K562 (cell line): ENCODE results near the gene ZDHHC5. TPM values are rescaled to one million over a fixed set of nuclear protein-coding genes. Genes with fewer than 3 reads are reported as not detected.
A peak's percentile ranks its signal among the peaks of the same experiment; 100 is the strongest.

Experiments
- CHD2 ChIP-seq: IDR thresholded peaks from 2 replicates; pipeline ENCODE4 v1.6.1; 2011; ENCODE audit warnings: low read depth, low read length
- FOS ChIP-seq: IDR thresholded peaks from 3 replicates; pipeline ENCODE4 v1.6.1; 2011; ENCODE audit not compliant: insufficient read length; ENCODE audit errors: extremely low read depth
- FOXJ3 ChIP-seq: sonication (generic); formaldehyde crosslinking; IDR thresholded peaks from 2 replicates; pipeline ENCODE4 v1.4.0; 2020; ENCODE audit warnings: mild to moderate bottlenecking, missing genetic modification reagents
- GABPB2 ChIP-seq: fragments of 250-450 bp; sonication (Bioruptor Pico); conservative IDR thresholded peaks from 2 replicates; pipeline ENCODE4 v1.5.1; 2021; ENCODE audit warnings: mild to moderate bottlenecking
- HEY1 ChIP-seq: fragments of 250-450 bp; sonication (Bioruptor Pico); IDR thresholded peaks from 2 replicates; pipeline ENCODE4 v1.5.0; 2020; ENCODE audit warnings: mild to moderate bottlenecking, moderate library complexity, borderline replicate concordance
- NCOA1 ChIP-seq: fragments of 450-650 bp; IDR thresholded peaks from 2 replicates; pipeline ENCODE4 v1.6.1; 2016; ENCODE audit warnings: low read depth
- PHF20 ChIP-seq: fragments of 450-650 bp; IDR thresholded peaks from 2 replicates; pipeline ENCODE4 v1.6.1; 2018; ENCODE audit not compliant: partially characterized antibody
- POLR2B ChIP-seq: fragments of 450-650 bp; IDR thresholded peaks from 2 replicates; pipeline ENCODE4 v1.6.1; 2018; ENCODE audit warnings: low read depth; ENCODE audit not compliant: partially characterized antibody
- RBM15 ChIP-seq: fragments of 200-400 bp; formaldehyde crosslinking; IDR thresholded peaks from 2 replicates; pipeline ENCODE4 v1.6.1; 2018; ENCODE audit warnings: mild to moderate bottlenecking, low read length, moderate library complexity; ENCODE audit not compliant: insufficient read depth
- SMAD4 ChIP-seq: fragments of 250-450 bp; sonication (Bioruptor Pico); conservative IDR thresholded peaks from 2 replicates; pipeline ENCODE4 v1.8.0; 2021; ENCODE audit warnings: inconsistent platforms, mild to moderate bottlenecking, moderate library complexity
- WHSC1 ChIP-seq: IDR thresholded peaks from one replicate; pipeline ENCODE4 v1.6.1; 2012; ENCODE audit warnings: low read length, control low read depth, inconsistent platforms
- ZNF76 ChIP-seq: fragments of 250-450 bp; sonication (Bioruptor Pico); IDR thresholded peaks from 2 replicates; pipeline ENCODE4 v1.4.0; 2020; ENCODE audit warnings: mild to moderate bottlenecking, moderate library complexity, borderline replicate concordance
- polyA plus RNA-seq, 8 experiments: library from polyadenylated mRNA; depleted of rRNA in 4 of 8; stranded (reverse) in 5 of 8; unstranded in 3 of 8; fragments of >200 nt; fragmentation: Nextera tagmentation in 2 of 8; fragmentation: Illumina TruSeq in 1 of 8; extraction: Ambion mirVana in 2 of 8; extraction: Trizol in 1 of 8; gene quantifications; 2 replicates each; pipeline versions ENCODE4 v1.2.1 to v1.2.3, GENCODE V29; 2011 to 2014; ENCODE audit warnings: inconsistent platforms in 1 of 8, missing spikeins in 1 of 8
- total RNA-seq, 7 experiments: library from RNA; depleted of rRNA in 6 of 7; stranded (reverse); fragments of >200 nt in 6 of 7; fragmentation: Illumina TruSeq in 2 of 7; extraction: Trizol in 2 of 7; gene quantifications; 2 replicates each; pipeline versions ENCODE4 v1.2.1 to v1.2.3, GENCODE V29; 2011 to 2021; ENCODE audit warnings: low replicate concordance in 1 of 7
- TF ChIP-seq, protein P1 (sequence below): fragments of 450-650 bp; formaldehyde crosslinking; IDR thresholded peaks from 2 replicates; pipeline ENCODE4 v1.4.0; 2022; ENCODE audit warnings: missing genetic modification characterization
- TF ChIP-seq, protein P2 (sequence below), 3 experiments: IDR thresholded peaks in 2 of 3; conservative IDR thresholded peaks in 1 of 3; 2 replicates each; pipeline ENCODE4 v1.5.1; 2011 to 2012; ENCODE audit warnings: low read length in 3 of 3, mild to moderate bottlenecking in 3 of 3, control low read depth in 2 of 3, improper control_type of control experiment in 1 of 3, inconsistent platforms in 1 of 3, low read depth in 1 of 3, mixed read lengths in 1 of 3, moderate library complexity in 1 of 3; ENCODE audit not compliant: insufficient read depth in 2 of 3
- TF ChIP-seq, protein P3 (sequence below), 2 experiments: IDR thresholded peaks in 1 of 2; conservative IDR thresholded peaks in 1 of 2; 2 replicates each; pipeline ENCODE4 v1.6.1; 2016; ENCODE audit warnings: low read depth in 2 of 2, mild to moderate bottlenecking in 1 of 2, missing compliant biosample characterization in 1 of 2, missing genetic modification characterization in 1 of 2, moderate library complexity in 1 of 2
- TF ChIP-seq, protein P4 (sequence below): fragments of 450-650 bp; formaldehyde crosslinking; IDR thresholded peaks from 2 replicates; pipeline ENCODE4 v1.4.0; 2020; ENCODE audit warnings: mild to moderate bottlenecking
- TF ChIP-seq, protein P5 (sequence below): fragments of 450-650 bp; formaldehyde crosslinking; conservative IDR thresholded peaks from 2 replicates; pipeline ENCODE4 v1.4.0; 2022; ENCODE audit warnings: mild to moderate bottlenecking, missing genetic modification characterization

ZDHHC5 gene
- total and polyA plus RNA-seq, 9 of the 15 experiments (the other 6 are each of a cell fraction or from before 2014, with no cell fraction given): 3.8 to 64.2 (median 35.9) TPM

DNA sequence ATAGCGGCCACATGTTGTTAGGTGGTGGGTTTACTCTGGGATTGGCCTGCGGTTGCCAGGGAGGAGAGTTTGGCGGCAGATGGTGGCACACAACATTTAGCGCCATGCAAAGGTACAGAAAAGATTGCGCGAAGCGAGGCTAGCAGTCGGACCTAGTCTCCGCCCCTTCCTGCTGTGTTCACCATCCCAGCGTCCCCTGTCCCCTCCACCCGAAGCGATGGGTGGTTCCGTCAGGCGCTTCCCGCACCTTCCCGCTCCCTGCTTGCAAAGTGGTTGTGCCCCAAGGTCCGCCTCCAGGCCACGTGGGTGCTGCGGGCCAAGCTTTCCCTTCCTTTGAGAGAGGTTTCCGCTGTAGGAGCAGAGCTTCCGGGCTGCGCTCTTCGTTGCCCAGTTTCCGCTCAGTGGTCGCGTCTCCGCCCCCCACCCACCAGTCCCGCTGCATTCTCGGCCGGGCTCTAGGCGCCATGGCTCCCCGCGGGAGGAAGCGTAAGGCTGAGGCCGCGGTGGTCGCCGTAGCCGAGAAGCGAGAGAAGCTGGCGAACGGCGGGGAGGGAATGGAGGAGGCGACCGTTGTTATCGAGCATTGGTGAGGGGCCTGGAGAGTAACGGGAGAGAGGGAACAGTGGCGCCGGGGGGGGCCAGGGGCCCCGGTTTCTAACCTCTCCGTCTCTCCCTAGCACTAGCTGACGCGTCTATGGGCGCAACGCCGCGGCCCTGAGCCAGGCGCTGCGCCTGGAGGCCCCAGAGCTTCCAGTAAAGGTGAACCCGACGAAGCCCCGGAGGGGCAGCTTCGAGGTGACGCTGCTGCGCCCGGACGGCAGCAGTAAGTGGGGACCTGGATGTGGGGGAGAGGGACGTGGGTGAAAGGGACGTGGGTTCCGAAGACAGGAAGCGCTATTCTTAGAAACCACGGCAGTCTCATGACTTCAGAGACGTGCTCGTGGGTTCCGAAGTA lies 73.5 kb downstream of the ZDHHC5 start, which contains the start of gene SELENOH (continued):
- TF ChIP-seq, protein P1, sequence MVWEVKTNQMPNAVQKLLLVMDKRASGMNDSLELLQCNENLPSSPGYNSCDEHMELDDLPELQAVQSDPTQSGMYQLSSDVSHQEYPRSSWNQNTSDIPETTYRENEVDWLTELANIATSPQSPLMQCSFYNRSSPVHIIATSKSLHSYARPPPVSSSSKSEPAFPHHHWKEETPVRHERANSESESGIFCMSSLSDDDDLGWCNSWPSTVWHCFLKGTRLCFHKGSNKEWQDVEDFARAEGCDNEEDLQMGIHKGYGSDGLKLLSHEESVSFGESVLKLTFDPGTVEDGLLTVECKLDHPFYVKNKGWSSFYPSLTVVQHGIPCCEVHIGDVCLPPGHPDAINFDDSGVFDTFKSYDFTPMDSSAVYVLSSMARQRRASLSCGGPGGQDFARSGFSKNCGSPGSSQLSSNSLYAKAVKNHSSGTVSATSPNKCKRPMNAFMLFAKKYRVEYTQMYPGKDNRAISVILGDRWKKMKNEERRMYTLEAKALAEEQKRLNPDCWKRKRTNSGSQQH (CRISPR knock-in tag): no peak; the same call in 1 of the 2 replicates
- peak; percentile 97 for TF ChIP-seq PHF20
- TF ChIP-seq GABPB2 (CRISPR knock-in tag): no peak; the same call in 1 of the 2 replicates
- TF ChIP-seq HEY1: no peak; the same call in 1 of the 2 replicates
- TF ChIP-seq, protein P2, sequence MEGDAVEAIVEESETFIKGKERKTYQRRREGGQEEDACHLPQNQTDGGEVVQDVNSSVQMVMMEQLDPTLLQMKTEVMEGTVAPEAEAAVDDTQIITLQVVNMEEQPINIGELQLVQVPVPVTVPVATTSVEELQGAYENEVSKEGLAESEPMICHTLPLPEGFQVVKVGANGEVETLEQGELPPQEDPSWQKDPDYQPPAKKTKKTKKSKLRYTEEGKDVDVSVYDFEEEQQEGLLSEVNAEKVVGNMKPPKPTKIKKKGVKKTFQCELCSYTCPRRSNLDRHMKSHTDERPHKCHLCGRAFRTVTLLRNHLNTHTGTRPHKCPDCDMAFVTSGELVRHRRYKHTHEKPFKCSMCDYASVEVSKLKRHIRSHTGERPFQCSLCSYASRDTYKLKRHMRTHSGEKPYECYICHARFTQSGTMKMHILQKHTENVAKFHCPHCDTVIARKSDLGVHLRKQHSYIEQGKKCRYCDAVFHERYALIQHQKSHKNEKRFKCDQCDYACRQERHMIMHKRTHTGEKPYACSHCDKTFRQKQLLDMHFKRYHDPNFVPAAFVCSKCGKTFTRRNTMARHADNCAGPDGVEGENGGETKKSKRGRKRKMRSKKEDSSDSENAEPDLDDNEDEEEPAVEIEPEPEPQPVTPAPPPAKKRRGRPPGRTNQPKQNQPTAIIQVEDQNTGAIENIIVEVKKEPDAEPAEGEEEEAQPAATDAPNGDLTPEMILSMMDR (IDR thresholded peaks at IDR 0.05 in 2 of 3, conservative IDR thresholded peaks at IDR 0.05 in 1 of 3; ENCODE audit: insufficient read depth in 2 of 3, low read depth in 1 of 3, low read length in 3 of 3): no peak
- no peak for TF ChIP-seq FOS
- TF ChIP-seq NCOA1: peak; percentile 99
- TF ChIP-seq, protein P3, sequence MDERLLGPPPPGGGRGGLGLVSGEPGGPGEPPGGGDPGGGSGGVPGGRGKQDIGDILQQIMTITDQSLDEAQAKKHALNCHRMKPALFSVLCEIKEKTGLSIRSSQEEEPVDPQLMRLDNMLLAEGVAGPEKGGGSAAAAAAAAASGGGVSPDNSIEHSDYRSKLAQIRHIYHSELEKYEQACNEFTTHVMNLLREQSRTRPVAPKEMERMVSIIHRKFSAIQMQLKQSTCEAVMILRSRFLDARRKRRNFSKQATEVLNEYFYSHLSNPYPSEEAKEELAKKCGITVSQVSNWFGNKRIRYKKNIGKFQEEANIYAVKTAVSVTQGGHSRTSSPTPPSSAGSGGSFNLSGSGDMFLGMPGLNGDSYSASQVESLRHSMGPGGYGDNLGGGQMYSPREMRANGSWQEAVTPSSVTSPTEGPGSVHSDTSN (CRISPR knock-in tag; IDR thresholded peaks at IDR 0.05; ENCODE audit: low read depth): no peak
- TF ChIP-seq, protein P3 (tag; conservative IDR thresholded peaks at IDR 0.05; ENCODE audit: low read depth): no peak
- TF ChIP-seq, protein P4, sequence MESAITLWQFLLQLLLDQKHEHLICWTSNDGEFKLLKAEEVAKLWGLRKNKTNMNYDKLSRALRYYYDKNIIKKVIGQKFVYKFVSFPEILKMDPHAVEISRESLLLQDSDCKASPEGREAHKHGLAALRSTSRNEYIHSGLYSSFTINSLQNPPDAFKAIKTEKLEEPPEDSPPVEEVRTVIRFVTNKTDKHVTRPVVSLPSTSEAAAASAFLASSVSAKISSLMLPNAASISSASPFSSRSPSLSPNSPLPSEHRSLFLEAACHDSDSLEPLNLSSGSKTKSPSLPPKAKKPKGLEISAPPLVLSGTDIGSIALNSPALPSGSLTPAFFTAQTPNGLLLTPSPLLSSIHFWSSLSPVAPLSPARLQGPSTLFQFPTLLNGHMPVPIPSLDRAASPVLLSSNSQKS (CRISPR knock-in tag): no peak
- TF ChIP-seq SMAD4 (CRISPR knock-in tag): peak; percentile 21; the same call in 1 of the 2 replicates
- TF ChIP-seq POLR2B: peak; percentile 90
- peak; percentile 46; the same call in 1 of the 2 replicates for TF ChIP-seq CHD2
- TF ChIP-seq WHSC1: no peak
- TF ChIP-seq ZNF76 (CRISPR knock-in tag): no peak
- no peak for TF ChIP-seq RBM15
- TF ChIP-seq, protein P5, sequence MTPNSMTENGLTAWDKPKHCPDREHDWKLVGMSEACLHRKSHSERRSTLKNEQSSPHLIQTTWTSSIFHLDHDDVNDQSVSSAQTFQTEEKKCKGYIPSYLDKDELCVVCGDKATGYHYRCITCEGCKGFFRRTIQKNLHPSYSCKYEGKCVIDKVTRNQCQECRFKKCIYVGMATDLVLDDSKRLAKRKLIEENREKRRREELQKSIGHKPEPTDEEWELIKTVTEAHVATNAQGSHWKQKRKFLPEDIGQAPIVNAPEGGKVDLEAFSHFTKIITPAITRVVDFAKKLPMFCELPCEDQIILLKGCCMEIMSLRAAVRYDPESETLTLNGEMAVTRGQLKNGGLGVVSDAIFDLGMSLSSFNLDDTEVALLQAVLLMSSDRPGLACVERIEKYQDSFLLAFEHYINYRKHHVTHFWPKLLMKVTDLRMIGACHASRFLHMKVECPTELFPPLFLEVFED: 0 out of 2 replicates have a peak, but pooled peaks have one; percentile 3
- TF ChIP-seq FOXJ3 (CRISPR knock-in tag): no peak
